Neural cell (in vitro differentiated cells): Measurements from ENCODE around the gene STX1A. TPM values are rescaled to one million over a fixed set of nuclear protein-coding genes. Genes with fewer than 3 reads are reported as not detected.

Experiments
- H2AFZ ChIP-seq: fragments of 200-600, 300-800 bp; sonication (generic), shearing (Covaris generic); 2 replicates; pipeline ENCODE4 v1.6.0; 2014; ENCODE audit warnings: low read depth, mild to moderate bottlenecking, antibody characterized with exemption, low read length, moderate library complexity
- H3F3A ChIP-seq: fragments of 200-600 bp; shearing (Covaris generic); 2 replicates; pipeline ENCODE4 v1.6.1; 2016; ENCODE audit warnings: mild to moderate bottlenecking, moderate library complexity, mixed read lengths, antibody characterized with exemption, low read length; ENCODE audit not compliant: insufficient read depth, poor library complexity, severe bottlenecking
- H3K27ac ChIP-seq: fragments of 200-600, 300-800 bp; sonication (generic), shearing (Covaris generic); 2 replicates; pipeline ENCODE4 v1.5.1; 2014; ENCODE audit warnings: mild to moderate bottlenecking, low read length, moderate library complexity
- H3K27me3 ChIP-seq: fragments of 300-800, 200-600 bp; sonication (generic), shearing (Covaris generic); 2 replicates; pipeline ENCODE4 v1.6.0; 2014; ENCODE audit warnings: mild to moderate bottlenecking, low read depth, low read length, moderate library complexity; ENCODE audit not compliant: insufficient read depth
- H3K36me3 ChIP-seq: fragments of 300-800, 200-600 bp; sonication (generic), shearing (Covaris generic); 2 replicates; pipeline ENCODE4 v1.5.1; 2014; ENCODE audit warnings: mild to moderate bottlenecking, antibody characterized with exemption, low read length, moderate library complexity; ENCODE audit not compliant: insufficient read depth
- H3K4me2 ChIP-seq: fragments of 300-800, 200-600 bp; sonication (generic), shearing (Covaris generic); 2 replicates; pipeline ENCODE4 v1.6.0; 2014; ENCODE audit warnings: mild to moderate bottlenecking, low read length
- H3K4me3 ChIP-seq: fragments of 300-800, 200-600 bp; sonication (generic), shearing (Covaris generic); 2 replicates; pipeline ENCODE4 v1.5.1; 2014; ENCODE audit warnings: mild to moderate bottlenecking, low read length, moderate library complexity
- H3K79me2 ChIP-seq: fragments of 200-600 bp; shearing (Covaris generic); replicated peaks from 2 replicates; pipeline ENCODE4 v1.6.0; 2014; ENCODE audit warnings: mild to moderate bottlenecking, low read length, moderate library complexity; ENCODE audit not compliant: insufficient read depth
- H3K9ac ChIP-seq: fragments of 300-800, 200-600 bp; sonication (generic), shearing (Covaris generic); 2 replicates; pipeline ENCODE4 v1.6.1; 2016; ENCODE audit warnings: mild to moderate bottlenecking, low read length, mixed read lengths
- H3K9me2 ChIP-seq: fragments of 200-600 bp; shearing (Covaris generic); 2 replicates; pipeline ENCODE4 v1.6.1; 2016; ENCODE audit warnings: mild to moderate bottlenecking, low read length, mixed read lengths; ENCODE audit not compliant: insufficient read depth
- H3K9me3 ChIP-seq: fragments of 200-600, 300-800 bp; sonication (generic), shearing (Covaris generic); 2 replicates; pipeline ENCODE4 v1.6.1; 2016; ENCODE audit warnings: mild to moderate bottlenecking, mixed run types, low read length, moderate library complexity, mixed read lengths
- H4K20me1 ChIP-seq: fragments of 200-600 bp; shearing (Covaris generic); 2 replicates; pipeline ENCODE4 v1.6.1; 2016; ENCODE audit warnings: mild to moderate bottlenecking, mixed run types; ENCODE audit not compliant: insufficient read depth
- CTCF ChIP-seq: fragments of 450-650 bp; IDR thresholded peaks from 2 replicates; pipeline ENCODE4 v1.5.1; 2014; ENCODE audit warnings: antibody characterized with exemption, mild to moderate bottlenecking, moderate library complexity; ENCODE audit not compliant: poor library complexity, severe bottlenecking
- EP300 ChIP-seq: fragments of 450-650 bp; conservative IDR thresholded peaks from 2 replicates; pipeline ENCODE4 v1.6.1; 2014; ENCODE audit warnings: antibody characterized with exemption, mild to moderate bottlenecking, moderate library complexity; ENCODE audit not compliant: poor library complexity, severe bottlenecking
- EZH2 ChIP-seq: fragments of 200-600, 300-800 bp; shearing (Covaris generic), sonication (generic); IDR thresholded peaks from 2 replicates; pipeline ENCODE4 v1.6.1; 2014; ENCODE audit warnings: antibody characterized with exemption, low read length, borderline replicate concordance, mild to moderate bottlenecking; ENCODE audit not compliant: insufficient read depth, poor library complexity, severe bottlenecking
- MXI1 ChIP-seq: fragments of 450-650 bp; conservative IDR thresholded peaks from 2 replicates; pipeline ENCODE4 v1.6.1; 2014; ENCODE audit warnings: antibody characterized with exemption, mild to moderate bottlenecking; ENCODE audit not compliant: poor library complexity, severe bottlenecking
- POLR2AphosphoS5 ChIP-seq: IDR thresholded peaks from 2 replicates; pipeline ENCODE4 v1.6.1; 2012
- RAD21 ChIP-seq: fragments of 450-650 bp; conservative IDR thresholded peaks from 2 replicates; pipeline ENCODE4 v1.6.1; 2014; ENCODE audit warnings: antibody characterized with exemption, mild to moderate bottlenecking, moderate library complexity
- REST ChIP-seq: IDR thresholded peaks from 2 replicates; pipeline ENCODE4 v1.6.1; 2012; ENCODE audit warnings: borderline replicate concordance
- SMC3 ChIP-seq: fragments of 450-650 bp; conservative IDR thresholded peaks from 2 replicates; pipeline ENCODE4 v1.6.1; 2014; ENCODE audit warnings: antibody characterized with exemption, mild to moderate bottlenecking, moderate library complexity; ENCODE audit not compliant: poor library complexity
- TAF1 ChIP-seq: IDR thresholded peaks from 2 replicates; pipeline ENCODE4 v1.6.1; 2012; ENCODE audit warnings: low read depth
- polyA plus RNA-seq: library from polyadenylated mRNA; depleted of rRNA; stranded (reverse); fragments of >200 nt; gene quantifications from 2 replicates; pipeline ENCODE4 v1.2.3, GENCODE V29; 2014

Gene STX1A
- polyA plus RNA-seq, 1 donor from 2014 or later, result 123 TPM

GRCh38 chr7:73732397-73732796 is 12.9 kb upstream of the STX1A start:
- no peaks in the 10 kb centered on the region for H4K20me1 ChIP-seq
- H3K9me2 ChIP-seq, result no peaks in the 10 kb centered on the region
- TF ChIP-seq EZH2, result no peak
- no peak for TF ChIP-seq REST
- no peak for TF ChIP-seq MXI1
- TF ChIP-seq CTCF, result no peak
- no peak for TF ChIP-seq RAD21
- no peak for TF ChIP-seq EP300
- TF ChIP-seq POLR2AphosphoS5, result no peak
- no peak for TF ChIP-seq TAF1
- no peak for TF ChIP-seq SMC3
- no peak overlapping the region for H2AFZ ChIP-seq
- H3K36me3 ChIP-seq, result no peaks in the 10 kb centered on the region
- no peak overlapping the region for H3K4me3 ChIP-seq
- H3K27me3 ChIP-seq, result no peaks in the 10 kb centered on the region
- no peak overlapping the region for H3K27ac ChIP-seq
- H3K4me2 ChIP-seq, result no peak overlapping the region
- no peaks in the 10 kb centered on the region for H3F3A ChIP-seq
- no peak overlapping the region for H3K9ac ChIP-seq
- H3K79me2 ChIP-seq, result no peaks in the 10 kb centered on the region
- no peaks in the 10 kb centered on the region for H3K9me3 ChIP-seq

- H3K79me2 ChIP-seq, result no peaks in the 10 kb centered on the region
- TF ChIP-seq TAF1 (no peak), MXI1 (no peak), CTCF (no peak), RAD21 (no peak), EP300 (no peak), EZH2 (no peak), POLR2AphosphoS5 (no peak), SMC3 (no peak), REST (no peak)
- no peaks in the 10 kb centered on the region for H3K9me2 ChIP-seq
- H2AFZ ChIP-seq, result no peak overlapping the region
- H4K20me1 ChIP-seq, result no peaks in the 10 kb centered on the region
- no peaks in the 10 kb centered on the region for H3K9me3 ChIP-seq
- no peaks in the 10 kb centered on the region for H3K27me3 ChIP-seq
- no peak overlapping the region for H3K9ac ChIP-seq
- H3K27ac ChIP-seq, result no peak overlapping the region
- H3K4me2 ChIP-seq, result no peak overlapping the region
- no peak overlapping the region for H3K4me3 ChIP-seq
- no peaks in the 10 kb centered on the region for H3K36me3 ChIP-seq
- H3F3A ChIP-seq, result no peaks in the 10 kb centered on the region
These were observed 11.0 kb upstream of the STX1A start for GRCh38 chr7:73730485-73730884.
